Activated CD4-positive, alpha-beta T cell treated with anti-CD3 and anti-CD28 coated beads, Interleukin-2, amount 10 ng/mL, durations not matched to agents 7 days and 5 days (primary cell): ENCODE data around the gene BDH2. TPM values are rescaled to one million over a fixed set of nuclear protein-coding genes. Genes with fewer than 3 reads are reported as not detected.

ENCODE experiments used
- CTCF ChIA-PET: fragments of 350-600 bp; sonication (Branson Sonifier 250); formaldehyde crosslinking; loops from one replicate; lab custom pipeline; 2021; ENCODE audit warnings: antibody characterized with exemption; lab: Charles Lee
- POLR2A ChIA-PET: fragments of 350-600 bp; sonication (Branson Sonifier 250); formaldehyde crosslinking; loops from one replicate; lab custom pipeline; 2021; ENCODE audit warnings: antibody characterized with exemption; lab: Charles Lee
- DNase-seq: peaks from one replicate; pipeline ENCODE4 v3.0.0-alpha.2; 2020
- H3K27ac Mint-ChIP-seq: one replicate; pipeline ENCODE4 v1.8.0; 2021; ENCODE audit warnings: mild to moderate bottlenecking, moderate library complexity, mixed read lengths
- H3K27me3 Mint-ChIP-seq: one replicate; pipeline ENCODE4 v1.8.0; 2021; ENCODE audit warnings: mixed read lengths
- H3K36me3 Mint-ChIP-seq: one replicate; pipeline ENCODE4 v1.8.0; 2021; ENCODE audit warnings: low read depth, mixed read lengths
- H3K4me1 Mint-ChIP-seq: one replicate; pipeline ENCODE4 v1.8.0; 2021; ENCODE audit warnings: mixed read lengths
- H3K4me3 Mint-ChIP-seq: one replicate; pipeline ENCODE4 v1.8.0; 2021; ENCODE audit warnings: mild to moderate bottlenecking, moderate library complexity, mixed read lengths
- H3K9me3 Mint-ChIP-seq: one replicate; pipeline ENCODE4 v1.8.0; 2021; ENCODE audit warnings: mixed read lengths
- total RNA-seq, 2 experiments: library from RNA; stranded (reverse); gene quantifications; one replicate each; pipeline ENCODE4 v1.2.3, GENCODE V29; 2021

BDH2 gene
- total RNA-seq, 2 experiments from 2014 or later, result 15.5 to 17.2 TPM

GRCh38 chr4:103046416-103047290, 53.0 kb downstream of the BDH2 start:
- H3K4me3 Mint-ChIP-seq, result no peak overlapping the region
- DNase-seq, result peak; percentile 52
- H3K36me3 Mint-ChIP-seq, result peaks cover 41% of the 10 kb centered on the region
- H3K9me3 Mint-ChIP-seq, result no peaks in the 10 kb centered on the region
- no peaks in the 10 kb centered on the region for H3K27me3 Mint-ChIP-seq
- H3K27ac Mint-ChIP-seq, result no peak overlapping the region
- POLR2A ChIA-PET, result no interaction called here
- peaks cover 7% of the 10 kb centered on the region for H3K4me1 Mint-ChIP-seq
- CTCF ChIA-PET, result interaction anchor here (1.1 to 2.2 kb wide), 5 partner anchors 9 to 56 kb away, joined by 3 to 6 read pairs (median 5); no protein-coding TSS in a partner anchor

- POLR2A ChIA-PET, result no interaction called here
- Mint-ChIP-seq H3K27me3 (no peaks in the 10 kb centered on the region), H3K36me3 (peaks cover 40% of the 10 kb centered on the region), H3K27ac (no peak overlapping the region), H3K9me3 (no peaks in the 10 kb centered on the region), H3K4me3 (no peak overlapping the region), H3K4me1 (peaks cover 2% of the 10 kb centered on the region)
- CTCF ChIA-PET, result interaction anchor here (0.6 to 1.1 kb wide), 3 partner anchors 14 to 121 kb away, joined by 3 read pairs; no protein-coding TSS in a partner anchor
- no peak for DNase-seq
Observed at GRCh38 chr4:103044183-103044582, 55.5 kb downstream of the BDH2 start.

- CTCF ChIA-PET, result interaction anchor here (0.6 to 2.1 kb wide), 2 partner anchors 10 to 393 kb away, joined by 3 to 6 read pairs; no protein-coding TSS in a partner anchor
- H3K4me3 Mint-ChIP-seq, result no peak overlapping the region
- H3K9me3 Mint-ChIP-seq, result no peaks in the 10 kb centered on the region
- POLR2A ChIA-PET, result no interaction called here
- no peaks in the 10 kb centered on the region for H3K27me3 Mint-ChIP-seq
- H3K36me3 Mint-ChIP-seq, result peaks cover 17% of the 10 kb centered on the region
- DNase-seq, result no peak
- peak overlapping the region; percentile 58 for H3K27ac Mint-ChIP-seq
- H3K4me1 Mint-ChIP-seq, result peaks cover 20% of the 10 kb centered on the region
Observed at GRCh38 chr4:103036169-103036568, 63.5 kb downstream of the BDH2 start.

GRCh38 chr4:103032574-103032973, 67.1 kb downstream of the BDH2 start:
- ChIA-PET POLR2A (no interaction called here), CTCF (interaction anchor here (1.2 kb wide), 1 partner anchor 12 kb away, joined by 3 read pairs; no protein-coding TSS in a partner anchor)
- DNase-seq, result peak; percentile 16
- Mint-ChIP-seq H3K4me3 (no peak overlapping the region), H3K4me1 (peaks cover 20% of the 10 kb centered on the region), H3K36me3 (peaks cover 19% of the 10 kb centered on the region), H3K27me3 (no peaks in the 10 kb centered on the region), H3K27ac (no peak overlapping the region), H3K9me3 (no peaks in the 10 kb centered on the region)

GRCh38 chr4:103030791-103031190, 68.8 kb downstream of the BDH2 start:
- Mint-ChIP-seq H3K9me3 (no peaks in the 10 kb centered on the region), H3K36me3 (peaks cover 14% of the 10 kb centered on the region), H3K27ac (no peak overlapping the region), H3K4me1 (peaks cover 20% of the 10 kb centered on the region), H3K27me3 (no peaks in the 10 kb centered on the region), H3K4me3 (no peak overlapping the region)
- no peak for DNase-seq
- ChIA-PET POLR2A (no interaction called here), CTCF (no interaction called here)

- Mint-ChIP-seq H3K27ac (no peak overlapping the region), H3K9me3 (no peaks in the 10 kb centered on the region), H3K4me3 (no peak overlapping the region), H3K36me3 (peaks cover 11% of the 10 kb centered on the region), H3K4me1 (peaks cover 18% of the 10 kb centered on the region), H3K27me3 (no peaks in the 10 kb centered on the region)
- CTCF ChIA-PET, result interaction anchor here (0.6 to 0.9 kb wide), 2 partner anchors 15 to 598 kb away, joined by 3 read pairs; no protein-coding TSS in a partner anchor
- DNase-seq, result no peak
- POLR2A ChIA-PET, result no interaction called here
Observed at GRCh38 chr4:103029300-103029699, 70.3 kb downstream of the BDH2 start.

Other genes starting within 250 kb of the BDH2 start
- 10 to 100 TPM; 35.1 to 40.7 TPM for gene CISD2, start 230.8 kb downstream of the BDH2 start, total RNA-seq
- 1 to 10 TPM; 1.9 to 2.3 TPM for gene SLC9B1, start 80.1 kb downstream of the BDH2 start, total RNA-seq
- gene SLC9B2, start 23.1 kb downstream of the BDH2 start, total RNA-seq, result 10 to 100 TPM; 17.9 to 19.9 TPM
- gene CENPE, start 98.5 kb upstream of the BDH2 start, total RNA-seq, result 10 to 100 TPM; 65.0 to 74.6 TPM